ENCODE measurements around the gene FUNDC1. TPM values are rescaled to one million over a fixed set of nuclear protein-coding genes. Genes with fewer than 3 reads are reported as not detected.
"Not testable (repeated sequence)": the region's sequence is repeated elsewhere in the genome, so short reads cannot be mapped to it uniquely, and the experiment has no call there.

The FUNDC1 gene
- total and polyA plus RNA-seq, 7 experiments from 2014 or later, result 5.2 to 28.1 (median 9.9) TPM

- ChIA-PET CTCF (no interaction called here), POLR2A (no interaction called here)
- H3K9me3 ChIP-seq (ENCODE audit: control insufficient read depth in 2 of 3, low read length in 3 of 3), result peaks cover 0 to 5% (median 0%) of the 10 kb centered on the region in 3 experiments
- no peaks in the 10 kb centered on the region for H3K4me1 ChIP-seq (ENCODE audit: control insufficient read depth in 2 of 2, insufficient read depth in 2 of 2, low read length in 2 of 2)
- Mint-ChIP-seq H3K4me3 (no peak overlapping the region), H3K9me3 (peaks cover 0 to 29% (median 11%) of the 10 kb centered on the region in 11 donors), H3K27me3 (no peaks in the 10 kb centered on the region), H3K4me1 (no peaks in the 10 kb centered on the region), H3K36me3 (peaks cover 0 to 6% (median 4%) of the 10 kb centered on the region in 5 donors), H3K27ac (no peak overlapping the region)
- no peak overlapping the region for H3K27ac ChIP-seq (ENCODE audit: low read depth, low read length)
- no peak overlapping the region for H3K4me3 ChIP-seq (ENCODE audit: low read length)
- ATAC-seq (no peak), DNase-seq (no peak)
- no peaks in the 10 kb centered on the region for H3K36me3 ChIP-seq (ENCODE audit: control insufficient read depth in 2 of 3, insufficient read depth in 3 of 3, low read length in 3 of 3)
- intact Hi-C loops (cut with micrococcal nuclease), result no loop called here
- H3K27me3 ChIP-seq (ENCODE audit: control insufficient read depth in 2 of 2, insufficient read depth in 2 of 2, low read length in 2 of 2), result no peaks in the 10 kb centered on the region
These were observed 25.5 kb upstream of the FUNDC1 start for GRCh38 chrX:44568196-44568595.

- DNase-seq; H3K27me3 Mint-ChIP-seq; POLR2A ChIA-PET; H3K27ac Mint-ChIP-seq; ATAC-seq; H3K4me3 Mint-ChIP-seq; H3K4me1 Mint-ChIP-seq; H3K27me3 ChIP-seq (ENCODE audit: control insufficient read depth in 2 of 2, insufficient read depth in 2 of 2, low read length in 2 of 2); intact Hi-C loops (cut with micrococcal nuclease); H3K9me3 ChIP-seq (ENCODE audit: control insufficient read depth in 2 of 3, low read length in 3 of 3); H3K9me3 Mint-ChIP-seq; H3K36me3 Mint-ChIP-seq; CTCF ChIA-PET; H3K27ac ChIP-seq (ENCODE audit: low read depth, low read length); H3K4me3 ChIP-seq (ENCODE audit: low read length); H3K4me1 ChIP-seq (ENCODE audit: control insufficient read depth in 2 of 2, insufficient read depth in 2 of 2, low read length in 2 of 2); H3K36me3 ChIP-seq (ENCODE audit: control insufficient read depth in 2 of 3, insufficient read depth in 3 of 3, low read length in 3 of 3): not testable (repeated sequence)
These were observed 19.2 kb upstream of the FUNDC1 start for GRCh38 chrX:44561896-44562295.

- H3K4me1 ChIP-seq (ENCODE audit: control insufficient read depth in 2 of 2, insufficient read depth in 2 of 2, low read length in 2 of 2), result no peaks in the 10 kb centered on the region
These were observed 7.9 kb upstream of the FUNDC1 start for GRCh38 chrX:44550563-44550962.

GRCh38 chrX:44545454-44545853, 2.8 kb upstream of the FUNDC1 start:
- H3K36me3 Mint-ChIP-seq; ATAC-seq; H3K27ac ChIP-seq (ENCODE audit: low read depth, low read length); H3K9me3 ChIP-seq (ENCODE audit: control insufficient read depth in 2 of 3, low read length in 3 of 3); H3K4me3 ChIP-seq (ENCODE audit: low read length); DNase-seq; H3K9me3 Mint-ChIP-seq; H3K27me3 Mint-ChIP-seq; H3K4me3 Mint-ChIP-seq; H3K36me3 ChIP-seq (ENCODE audit: control insufficient read depth in 2 of 3, insufficient read depth in 3 of 3, low read length in 3 of 3); H3K27ac Mint-ChIP-seq; POLR2A ChIA-PET; CTCF ChIA-PET; H3K27me3 ChIP-seq (ENCODE audit: control insufficient read depth in 2 of 2, insufficient read depth in 2 of 2, low read length in 2 of 2): not testable (repeated sequence)
- intact Hi-C loops (cut with micrococcal nuclease), result loop anchor here in 1 of 2 donors (10.0 kb wide), 2 partner anchors 201 to 301 kb away; partner anchors contain the start of gene EFHC2
- H3K4me1 ChIP-seq (ENCODE audit: control insufficient read depth in 2 of 2, insufficient read depth in 2 of 2, low read length in 2 of 2), result peaks cover 5 to 12% of the 10 kb centered on the region in 2 donors
- peaks cover 7 to 32% (median 19%) of the 10 kb centered on the region in 7 donors for H3K4me1 Mint-ChIP-seq

More at GRCh38 chrX:44550563-44550962, 7.9 kb upstream of the FUNDC1 start:
- H3K27ac ChIP-seq (ENCODE audit: low read depth, low read length), result no peak overlapping the region
- H3K27me3 ChIP-seq (ENCODE audit: control insufficient read depth in 2 of 2, insufficient read depth in 2 of 2, low read length in 2 of 2), result no peaks in the 10 kb centered on the region
- H3K36me3 ChIP-seq (ENCODE audit: control insufficient read depth in 2 of 3, insufficient read depth in 3 of 3, low read length in 3 of 3), result no peaks in the 10 kb centered on the region
- no peak overlapping the region for H3K27ac Mint-ChIP-seq
- no peaks in the 10 kb centered on the region for H3K4me1 Mint-ChIP-seq
- intact Hi-C loops (cut with micrococcal nuclease), result no loop called here
- no peaks in the 10 kb centered on the region for H3K9me3 ChIP-seq (ENCODE audit: control insufficient read depth in 2 of 3, low read length in 3 of 3)
- H3K4me3 Mint-ChIP-seq, result no peak overlapping the region
- no peaks in the 10 kb centered on the region for H3K9me3 Mint-ChIP-seq
- ATAC-seq, result no peak
- H3K36me3 Mint-ChIP-seq, result no peaks in the 10 kb centered on the region
- DNase-seq, result no peak
- ChIA-PET CTCF (no interaction called here), POLR2A (no interaction called here)
- H3K4me3 ChIP-seq (ENCODE audit: low read length), result no peak overlapping the region
- H3K27me3 Mint-ChIP-seq, result no peaks in the 10 kb centered on the region

- Mint-ChIP-seq H3K4me3 (peak overlapping the region in 3 of 10 donors; percentile 2 to 97 (median 93)), H3K9me3 (peaks cover 0 to 3% (median 0%) of the 10 kb centered on the region in 11 donors)
These were observed 1.4 kb upstream of the FUNDC1 start for GRCh38 chrX:44544036-44544435.

GRCh38 chrX:44536198-44536597, 6.5 kb downstream of the FUNDC1 start:
- H3K4me3 ChIP-seq (ENCODE audit: low read length), result no peak overlapping the region
- Mint-ChIP-seq H3K27me3 (no peaks in the 10 kb centered on the region), H3K9me3 (no peaks in the 10 kb centered on the region), H3K27ac (no peak overlapping the region), H3K36me3 (peaks cover 5 to 48% (median 26%) of the 10 kb centered on the region in 5 donors), H3K4me1 (peaks cover 6 to 46% (median 31%) of the 10 kb centered on the region in 7 donors), H3K4me3 (no peak overlapping the region)
- POLR2A ChIA-PET, result no interaction called here
- no peaks in the 10 kb centered on the region for H3K9me3 ChIP-seq (ENCODE audit: control insufficient read depth in 2 of 3, low read length in 3 of 3)
- CTCF ChIA-PET, result no interaction called here
- intact Hi-C loops (cut with micrococcal nuclease), result no loop called here
- no peak overlapping the region for H3K27ac ChIP-seq (ENCODE audit: low read depth, low read length)
- no peaks in the 10 kb centered on the region for H3K27me3 ChIP-seq (ENCODE audit: control insufficient read depth in 2 of 2, insufficient read depth in 2 of 2, low read length in 2 of 2)
- H3K36me3 ChIP-seq (ENCODE audit: control insufficient read depth in 2 of 3, insufficient read depth in 3 of 3, low read length in 3 of 3), result no peaks in the 10 kb centered on the region
- DNase-seq, result no peak
- no peaks in the 10 kb centered on the region for H3K4me1 ChIP-seq (ENCODE audit: control insufficient read depth in 2 of 2, insufficient read depth in 2 of 2, low read length in 2 of 2)
- no peak for ATAC-seq

More at GRCh38 chrX:44544036-44544435, 1.4 kb upstream of the FUNDC1 start:
- intact Hi-C loops (cut with micrococcal nuclease), result loop anchor here (5.0 to 10.0 kb wide), 3 partner anchors 199 to 528 kb away; partner anchors contain the start of gene EFHC2 (in 1 of the 2)
- H3K27me3 ChIP-seq (ENCODE audit: control insufficient read depth in 2 of 2, insufficient read depth in 2 of 2, low read length in 2 of 2), result no peaks in the 10 kb centered on the region
- H3K4me1 ChIP-seq (ENCODE audit: control insufficient read depth in 2 of 2, insufficient read depth in 2 of 2, low read length in 2 of 2), result peaks cover 5 to 12% of the 10 kb centered on the region in 2 donors
- POLR2A ChIA-PET, result no interaction called here
- no peak for DNase-seq
- CTCF ChIA-PET, result no interaction called here
- H3K27me3 Mint-ChIP-seq, result no peaks in the 10 kb centered on the region
- H3K9me3 ChIP-seq (ENCODE audit: control insufficient read depth in 2 of 3, low read length in 3 of 3), result no peaks in the 10 kb centered on the region
- H3K36me3 ChIP-seq (ENCODE audit: control insufficient read depth in 2 of 3, insufficient read depth in 3 of 3, low read length in 3 of 3), result peaks cover 0 to 5% (median 0%) of the 10 kb centered on the region in 3 experiments
- peaks cover 0 to 8% (median 0%) of the 10 kb centered on the region in 5 donors for H3K36me3 Mint-ChIP-seq
- H3K27ac ChIP-seq (ENCODE audit: low read depth, low read length), result no peak overlapping the region
- no peak overlapping the region for H3K4me3 ChIP-seq (ENCODE audit: low read length)
- peaks cover 12 to 43% (median 27%) of the 10 kb centered on the region in 7 donors for H3K4me1 Mint-ChIP-seq
- no peak for ATAC-seq
- H3K27ac Mint-ChIP-seq, result peak overlapping the region in 1 of 9 donors; percentile 90

GRCh38 chrX:44529310-44529709, 13.3 kb downstream of the FUNDC1 start:
- intact Hi-C loops (cut with micrococcal nuclease), result no loop called here
- Histone ChIP-seq H3K36me3 (ENCODE audit: control insufficient read depth in 2 of 3, insufficient read depth in 3 of 3, low read length in 3 of 3) (peaks cover 0 to under 1% (median 0%) of the 10 kb centered on the region in 3 experiments), H3K27me3 (ENCODE audit: control insufficient read depth in 2 of 2, insufficient read depth in 2 of 2, low read length in 2 of 2) (no peaks in the 10 kb centered on the region), H3K9me3 (ENCODE audit: control insufficient read depth in 2 of 3, low read length in 3 of 3) (no peaks in the 10 kb centered on the region), H3K4me1 (ENCODE audit: control insufficient read depth in 2 of 2, insufficient read depth in 2 of 2, low read length in 2 of 2) (no peaks in the 10 kb centered on the region), H3K27ac (ENCODE audit: low read depth, low read length) (no peak overlapping the region), H3K4me3 (ENCODE audit: low read length) (no peak overlapping the region)
- peak overlapping the region in 1 of 9 donors; percentile 86 for H3K27ac Mint-ChIP-seq
- H3K27me3 Mint-ChIP-seq, result no peaks in the 10 kb centered on the region
- no peaks in the 10 kb centered on the region for H3K9me3 Mint-ChIP-seq
- ChIA-PET CTCF (no interaction called here), POLR2A (no interaction called here)
- peaks cover 0 to 36% (median 5%) of the 10 kb centered on the region in 5 donors for H3K36me3 Mint-ChIP-seq
- ATAC-seq, result no peak
- no peak for DNase-seq
- H3K4me3 Mint-ChIP-seq, result peak overlapping the region in 1 of 10 donors; percentile 6
- peaks cover 0 to 39% (median 28%) of the 10 kb centered on the region in 7 donors for H3K4me1 Mint-ChIP-seq
